Measurements from ENCODE around the gene CLPX.

- TF ChIP-seq CTCF (conservative IDR thresholded peaks at IDR 0.05) (no peak), EZH2 (IDR thresholded peaks at IDR 0.05; ENCODE audit: low read depth) (no peak)
These were observed 13.4 kb upstream of the CLPX start for GRCh38 chr15:65198571-65198970.
